C4-2B (cell line): ENCODE results near the gene PCGF2.

Source experiments
- H3K27ac ChIP-seq: fragments of 450-650 bp; 2 replicates; pipeline ENCODE4 v1.5.1; 2017
- CTCF ChIP-seq: fragments of 450-650 bp; conservative IDR thresholded peaks from 2 replicates; pipeline ENCODE4 v1.5.1; 2017; ENCODE audit warnings: mild to moderate bottlenecking
- ZFX ChIP-seq: fragments of 450-650 bp; IDR thresholded peaks from 2 replicates; pipeline ENCODE4 v1.6.1; 2017

Gene PCGF2

GRCh38 chr17:38715216-38715943, 32.8 kb downstream of the PCGF2 start:
- H3K27ac ChIP-seq: no peak overlapping the region; the same call in 1 of the 2 replicates
- TF ChIP-seq CTCF: no peak
- no peak for TF ChIP-seq ZFX

GRCh38 chr17:38713456-38714075, 34.6 kb downstream of the PCGF2 start:
- H3K27ac ChIP-seq: no peak overlapping the region

GRCh38 chr17:38712593-38712992, 35.5 kb downstream of the PCGF2 start:
- no peak overlapping the region for H3K27ac ChIP-seq

More at GRCh38 chr17:38713456-38714075, 34.6 kb downstream of the PCGF2 start:
- TF ChIP-seq CTCF (no peak), ZFX (no peak)

GRCh38 chr17:38711792-38712571, 36.2 kb downstream of the PCGF2 start:
- no peak for TF ChIP-seq ZFX
- no peak overlapping the region for H3K27ac ChIP-seq

More at GRCh38 chr17:38712593-38712992, 35.5 kb downstream of the PCGF2 start:
- no peak for TF ChIP-seq CTCF
- no peak for TF ChIP-seq ZFX

GRCh38 chr17:38710985-38711384, 37.2 kb downstream of the PCGF2 start:
- H3K27ac ChIP-seq: no peak overlapping the region
- TF ChIP-seq ZFX (no peak), CTCF (no peak)

- H3K27ac ChIP-seq: no peak overlapping the region
- no peak for TF ChIP-seq ZFX
- no peak for TF ChIP-seq CTCF
Measured at GRCh38 chr17:38710604-38710962, 37.6 kb downstream of the PCGF2 start.

GRCh38 chr17:38709864-38710603, 38.1 kb downstream of the PCGF2 start:
- no peak overlapping the region for H3K27ac ChIP-seq
- TF ChIP-seq CTCF: no peak
- no peak for TF ChIP-seq ZFX
